GM23338 (cell line): ENCODE results near the gene RAD1. TPM values are rescaled to one million over a fixed set of nuclear protein-coding genes. Genes with fewer than 3 reads are reported as not detected.

Experiments
- ATAC-seq: fragments of 200-7000 bp; cut with Tn5 transposase; 3 replicates; pipeline ENCODE4 v1.9.1; 2020
- DNase-seq: peaks from one replicate; pipeline ENCODE4 v3.0.0-alpha.2; 2015; ENCODE audit warnings: low spot score
- H2AFZ ChIP-seq: fragments of 200-600 bp; sonication (generic); 2 replicates; pipeline ENCODE4 v1.8.0; 2016; ENCODE audit warnings: antibody characterized with exemption, mild to moderate bottlenecking, moderate library complexity
- H3F3A ChIP-seq: fragments of 200-600 bp; sonication (generic); replicated peaks from 2 replicates; pipeline ENCODE4 v1.8.0; 2017; ENCODE audit warnings: antibody characterized with exemption, mixed run types, low read depth
- H3K27ac ChIP-seq: fragments of 200-600 bp; sonication (generic); 2 replicates; pipeline ENCODE4 v1.6.1; 2016; ENCODE audit warnings: low read depth
- H3K27me3 ChIP-seq: fragments of 200-600 bp; sonication (generic); 2 replicates; pipeline ENCODE4 v1.8.0; 2016; ENCODE audit warnings: mild to moderate bottlenecking, mixed run types, moderate library complexity; ENCODE audit not compliant: insufficient read depth
- H3K36me3 ChIP-seq: fragments of 200-600 bp; sonication (generic); 2 replicates; pipeline ENCODE4 v1.8.0; 2016; ENCODE audit warnings: mild to moderate bottlenecking; ENCODE audit not compliant: insufficient read depth
- H3K4me1 ChIP-seq: fragments of 200-600 bp; sonication (generic); 2 replicates; pipeline ENCODE4 v1.8.0; 2016; ENCODE audit warnings: mild to moderate bottlenecking, moderate library complexity; ENCODE audit not compliant: insufficient read depth
- H3K4me2 ChIP-seq: fragments of 200-600 bp; sonication (generic); 2 replicates; pipeline ENCODE4 v1.7.1; 2017; ENCODE audit warnings: mixed run types
- H3K4me3 ChIP-seq: fragments of 200-600 bp; sonication (generic); 2 replicates; pipeline ENCODE4 v1.6.1; 2016; ENCODE audit warnings: mixed run types
- H3K79me2 ChIP-seq: fragments of 200-600 bp; sonication (generic); replicated peaks from 2 replicates; pipeline ENCODE4 v1.8.0; 2017; ENCODE audit warnings: mild to moderate bottlenecking; ENCODE audit not compliant: insufficient read depth
- H3K9me2 ChIP-seq: fragments of 200-600 bp; sonication (generic); 2 replicates; pipeline ENCODE4 v1.8.0; 2017; ENCODE audit not compliant: insufficient read depth
- H4K20me1 ChIP-seq: fragments of 200-600 bp; sonication (generic); replicated peaks from 2 replicates; pipeline ENCODE4 v1.8.0; 2017; ENCODE audit warnings: mild to moderate bottlenecking; ENCODE audit not compliant: insufficient read depth
- H3K27ac Mint-ChIP-seq: 2 replicates; pipeline ENCODE4 v1.8.0; 2020; ENCODE audit warnings: inconsistent platforms, mild to moderate bottlenecking, moderate library complexity, mixed read lengths
- H3K27me3 Mint-ChIP-seq: 3 replicates; pipeline ENCODE4 v1.8.0; 2022; ENCODE audit warnings: low read depth, mild to moderate bottlenecking, moderate library complexity, mixed read lengths, inconsistent platforms; ENCODE audit not compliant: insufficient read depth, poor library complexity
- H3K36me3 Mint-ChIP-seq: 3 replicates; pipeline ENCODE4 v1.8.0; 2021; ENCODE audit warnings: low read depth, mild to moderate bottlenecking, inconsistent platforms, moderate library complexity, mixed read lengths
- H3K4me1 Mint-ChIP-seq: 3 replicates; pipeline ENCODE4 v1.8.0; 2020; ENCODE audit warnings: mild to moderate bottlenecking, inconsistent platforms, mixed read lengths
- H3K4me3 Mint-ChIP-seq: 3 replicates; pipeline ENCODE4 v1.8.0; 2021; ENCODE audit warnings: moderate library complexity, mild to moderate bottlenecking, inconsistent platforms, mixed read lengths
- H3K9me3 Mint-ChIP-seq: 3 replicates; pipeline ENCODE4 v1.8.0; 2020; ENCODE audit warnings: moderate library complexity, mild to moderate bottlenecking, inconsistent platforms, mixed read lengths
- ETS1 ChIP-seq: IDR thresholded peaks from 2 replicates; pipeline ENCODE4 v1.6.1; 2016; ENCODE audit warnings: antibody characterized with exemption
- EZH2phosphoT487 ChIP-seq: fragments of 200-600 bp; sonication (generic); IDR thresholded peaks from one replicate; pipeline ENCODE4 v1.8.1; 2018; ENCODE audit warnings: antibody characterized with exemption; ENCODE audit not compliant: unreplicated experiment
- JUNB ChIP-seq: IDR thresholded peaks from one replicate; pipeline ENCODE4 v1.6.1; 2016; ENCODE audit warnings: antibody characterized with exemption; ENCODE audit not compliant: unreplicated experiment
- NANOG ChIP-seq: IDR thresholded peaks from 2 replicates; pipeline ENCODE4 v1.6.1; 2016; ENCODE audit warnings: antibody characterized with exemption, borderline replicate concordance
- POLR2AphosphoS5 ChIP-seq: IDR thresholded peaks from 2 replicates; pipeline ENCODE4 v1.6.1; 2016; ENCODE audit warnings: antibody characterized with exemption, low read depth
- REST ChIP-seq: IDR thresholded peaks from one replicate; pipeline ENCODE4 v1.6.1; 2018; ENCODE audit warnings: antibody characterized with exemption; ENCODE audit not compliant: unreplicated experiment
- STAT1 ChIP-seq: IDR thresholded peaks from one replicate; pipeline ENCODE4 v1.6.1; 2016; ENCODE audit warnings: antibody characterized with exemption; ENCODE audit not compliant: unreplicated experiment
- ZNF331 ChIP-seq: fragments of 250-450 bp; sonication (Bioruptor Pico); IDR thresholded peaks from 2 replicates; pipeline ENCODE4 v1.5.0; 2020; ENCODE audit warnings: low read depth, mild to moderate bottlenecking, moderate library complexity
- polyA plus RNA-seq: library from polyadenylated mRNA; unstranded; fragments of >200 nt; fragmentation: Nextera tagmentation; extraction: Ambion mirVana; gene quantifications from 2 replicates; pipeline ENCODE4 v1.2.1, GENCODE V29; 2016
- total RNA-seq: library from RNA; depleted of rRNA; stranded (reverse); fragments of >200 nt; shearing (Covaris generic); gene quantifications from 2 replicates; pipeline ENCODE4 v1.2.3, GENCODE V29; 2014

Gene RAD1
- total and polyA plus RNA-seq, 2 experiments from 2014 or later = 39.3 to 40.9 TPM

DNA sequence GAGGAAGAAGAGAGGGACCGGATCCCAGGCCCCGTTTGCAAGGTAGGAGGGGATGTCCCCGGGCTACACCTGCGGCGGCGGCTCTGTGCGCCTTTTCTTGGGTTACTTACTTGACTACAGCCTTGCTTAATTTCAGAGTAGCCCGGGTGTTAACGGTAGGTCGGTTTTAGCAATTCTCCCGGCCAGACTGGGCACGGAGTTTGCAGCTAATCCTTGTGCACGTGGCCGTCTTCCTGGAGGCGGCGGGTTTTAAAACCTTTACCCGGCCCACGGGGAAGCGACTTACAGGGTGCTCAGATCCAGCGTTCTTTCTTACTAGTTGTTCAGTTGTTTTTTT, 520 bp upstream of the RAD1 start:
- H3K4me3 ChIP-seq = peak overlapping the region; percentile 93
- peak overlapping the region; percentile 90 for H3K27ac ChIP-seq
- Mint-ChIP-seq H3K9me3 (no peaks in the 10 kb centered on the region), H3K36me3 (peaks cover 57% of the 10 kb centered on the region), H3K4me1 (peaks cover 22% of the 10 kb centered on the region), H3K27me3 (peaks cover 2% of the 10 kb centered on the region), H3K27ac (no peak overlapping the region), H3K4me3 (no peak overlapping the region)
- peaks cover 21% of the 10 kb centered on the region for H3K4me1 ChIP-seq
- H3K36me3 ChIP-seq = peaks cover 48% of the 10 kb centered on the region
- peaks cover 92% of the 10 kb centered on the region for H3K79me2 ChIP-seq
- ATAC-seq (peak; percentile 2; the same call in 1 of the 3 replicates), DNase-seq (peak; percentile 19)
- TF ChIP-seq REST (peak; percentile 1), EZH2phosphoT487 (no peak)
- H3F3A ChIP-seq = peaks cover 10% of the 10 kb centered on the region; the same call in 1 of the 2 replicates
- H3K9me2 ChIP-seq = no peaks in the 10 kb centered on the region
- H3K4me2 ChIP-seq = peak overlapping the region; percentile 94
- no peak overlapping the region; the same call in 1 of the 2 replicates for H2AFZ ChIP-seq
- H4K20me1 ChIP-seq = peaks cover 26% of the 10 kb centered on the region
- no peaks in the 10 kb centered on the region for H3K27me3 ChIP-seq

DNA sequence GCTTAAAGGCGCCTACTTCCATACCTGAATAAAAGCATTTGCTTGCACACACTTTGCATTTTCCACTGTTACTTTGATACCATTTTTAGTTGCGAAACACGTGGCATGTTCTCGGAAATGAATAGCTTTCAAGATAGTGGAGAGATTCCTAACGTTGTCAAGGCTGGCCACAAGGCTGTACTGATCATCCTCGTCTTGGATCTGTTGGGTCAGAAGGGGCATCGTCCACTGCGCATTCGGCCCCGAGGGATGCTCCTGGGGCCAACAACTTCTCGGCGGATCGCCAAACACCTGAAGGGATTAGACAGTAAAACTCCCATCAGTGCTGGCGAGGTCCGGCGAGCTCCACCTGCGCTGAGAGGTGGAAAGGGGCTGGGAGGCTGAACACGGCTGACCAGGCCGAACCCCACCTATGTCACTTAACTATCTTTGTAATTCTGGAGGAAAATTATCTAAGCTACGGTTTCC, 599 bp downstream of the RAD1 start:
- ATAC-seq (peak; percentile 52), DNase-seq (peak; percentile 46)
- Mint-ChIP-seq H3K27me3 (peaks cover 2% of the 10 kb centered on the region), H3K4me3 (no peak overlapping the region), H3K9me3 (no peaks in the 10 kb centered on the region), H3K4me1 (peaks cover 22% of the 10 kb centered on the region), H3K27ac (no peak overlapping the region), H3K36me3 (peaks cover 56% of the 10 kb centered on the region)
- Histone ChIP-seq H3K27ac (peak overlapping the region; percentile 91), H3K79me2 (peaks cover 82% of the 10 kb centered on the region), H3K27me3 (no peaks in the 10 kb centered on the region), H3K4me3 (peak overlapping the region; percentile 93), H3K4me2 (peak overlapping the region; percentile 81), H3K36me3 (peaks cover 42% of the 10 kb centered on the region), H3K4me1 (peaks cover 21% of the 10 kb centered on the region), H2AFZ (peak overlapping the region; percentile 60; the same call in 1 of the 2 replicates), H4K20me1 (peaks cover 22% of the 10 kb centered on the region), H3K9me2 (no peaks in the 10 kb centered on the region), H3F3A (0 out of 2 replicates have a peak, but pooled peaks cover 10% of the 10 kb centered on the region)
- TF ChIP-seq POLR2AphosphoS5 = no peak
- no peak for TF ChIP-seq STAT1
- TF ChIP-seq JUNB = no peak
- no peak for TF ChIP-seq NANOG
- TF ChIP-seq EZH2phosphoT487 = no peak
- no peak for TF ChIP-seq ETS1
- TF ChIP-seq REST = no peak
- no peak for TF ChIP-seq ZNF331 (CRISPR knock-in tag)
